Endothelial cell of umbilical vein (primary cell): ENCODE results near the gene ELP4. TPM values are rescaled to one million over a fixed set of nuclear protein-coding genes. Genes with fewer than 3 reads are reported as not detected.

ENCODE experiments used
- BruUV-seq: library from RNA; stranded (reverse); fragments of 400-500 nt; replicated peaks from 2 replicates; lab custom pipeline; 2021; lab: Mats Ljungman, UMichigan
- CTCF ChIA-PET: fragments of 300-600, 350-600 bp; sonication (Branson Sonifier 250); formaldehyde crosslinking; loops from one replicate; lab custom pipeline; 2021; ENCODE audit warnings: antibody characterized with exemption, inconsistent platforms; lab: Charles Lee
- POLR2A ChIA-PET: fragments of 300-600, 350-600 bp; sonication (Branson Sonifier 250); formaldehyde crosslinking; loops from one replicate; lab custom pipeline; 2021; ENCODE audit warnings: antibody characterized with exemption, inconsistent platforms; lab: Charles Lee
- DNase-seq: peaks from one replicate; pipeline ENCODE4 v3.0.0-alpha.2; 2011; ENCODE audit warnings: low read depth, low spot score
- FAIRE-seq: peaks from 2 replicates; lab custom pipeline; 2011; peaks lifted over from hg19 to GRCh38; lab: Jason Lieb, UNC
- H2AFZ ChIP-seq: 2 replicates; pipeline ENCODE4 v1.6.0; 2012; ENCODE audit warnings: low read depth, low read length, control low read depth, inconsistent platforms
- H3K27ac ChIP-seq: 2 replicates; pipeline ENCODE4 v1.5.1; 2011; ENCODE audit warnings: low read depth, mild to moderate bottlenecking, control low read depth, low read length, moderate library complexity; ENCODE audit not compliant: insufficient read depth
- H3K27me3 ChIP-seq, 2 experiments: 2 replicates each; pipeline versions ENCODE4 v1.6.0 to v1.6.1; 2011; ENCODE audit warnings: low read length in 2 of 2, mixed read lengths in 1 of 2; ENCODE audit not compliant: control insufficient read depth in 2 of 2, insufficient read depth in 2 of 2
- H3K36me3 ChIP-seq, 2 experiments: 2 replicates in 1 of 2; 3 replicates in 1 of 2; pipeline ENCODE4 v1.5.1; 2011; ENCODE audit warnings: low read length in 2 of 2, mild to moderate bottlenecking in 1 of 2, moderate library complexity in 1 of 2; ENCODE audit not compliant: control insufficient read depth in 2 of 2, insufficient read depth in 2 of 2; ENCODE audit errors: extremely low read depth in 1 of 2
- H3K4me1 ChIP-seq: 3 replicates; pipeline ENCODE4 v1.5.1; 2011; ENCODE audit warnings: mild to moderate bottlenecking, low read length; ENCODE audit not compliant: control insufficient read depth, insufficient read depth; ENCODE audit errors: extremely low read depth
- H3K4me2 ChIP-seq: 2 replicates; pipeline ENCODE4 v1.6.1; 2011; ENCODE audit warnings: low read length, control low read depth, mixed read lengths; ENCODE audit not compliant: insufficient read depth
- H3K4me3 ChIP-seq, 3 experiments: fragments of 200-600 bp in 1 of 3; sonication (generic), shearing (Covaris generic) in 1 of 3; replicated peaks in 1 of 3; 2 replicates each; pipeline ENCODE4 v1.5.1; 2011 to 2016; ENCODE audit warnings: control low read depth in 3 of 3, low read length in 3 of 3, mild to moderate bottlenecking in 2 of 3, inconsistent platforms in 1 of 3, low read depth in 1 of 3, moderate library complexity in 1 of 3; ENCODE audit not compliant: insufficient read depth in 1 of 3
- H3K79me2 ChIP-seq: 2 replicates; pipeline ENCODE4 v1.6.0; 2012; ENCODE audit warnings: low read length, inconsistent platforms; ENCODE audit not compliant: control insufficient read depth, insufficient read depth
- H3K9ac ChIP-seq: replicated peaks from 2 replicates; pipeline ENCODE3; 2011; ENCODE audit warnings: low read length, control low read depth; ENCODE audit not compliant: insufficient read depth; ENCODE audit errors: extremely low read depth
- H3K9me1 ChIP-seq: replicated peaks from 3 replicates; pipeline ENCODE4 v1.6.0; 2011; ENCODE audit warnings: mild to moderate bottlenecking, low read length; ENCODE audit not compliant: control insufficient read depth, insufficient read depth; ENCODE audit errors: extremely low read depth
- H3K9me3 ChIP-seq: replicated peaks from 2 replicates; pipeline ENCODE4 v1.5.1; 2012; ENCODE audit warnings: low read length, inconsistent platforms; ENCODE audit not compliant: control insufficient read depth, insufficient read depth
- H4K20me1 ChIP-seq: replicated peaks from 2 replicates; pipeline ENCODE3; 2011; ENCODE audit warnings: mild to moderate bottlenecking, low read length; ENCODE audit not compliant: control insufficient read depth, insufficient read depth; ENCODE audit errors: extremely low read depth
- EZH2 ChIP-seq: IDR thresholded peaks from 2 replicates; pipeline ENCODE4 v1.6.1; 2012; ENCODE audit warnings: borderline replicate concordance, low read depth, mild to moderate bottlenecking, moderate library complexity, low read length, inconsistent platforms; ENCODE audit not compliant: severe bottlenecking
- FOS ChIP-seq: IDR thresholded peaks from 2 replicates; pipeline ENCODE4 v1.6.1; 2011; ENCODE audit warnings: mild to moderate bottlenecking, low read length, moderate library complexity, borderline replicate concordance; ENCODE audit not compliant: insufficient read depth
- GATA2 ChIP-seq: IDR thresholded peaks from 2 replicates; pipeline ENCODE4 v1.7.0; 2011; ENCODE audit warnings: low read depth, mild to moderate bottlenecking, moderate library complexity, mixed read lengths, low read length; ENCODE audit not compliant: insufficient read length, insufficient read depth
- JUN ChIP-seq: IDR thresholded peaks from 2 replicates; pipeline ENCODE4 v1.6.1; 2011; ENCODE audit warnings: borderline replicate concordance, low read depth; ENCODE audit not compliant: insufficient read length, insufficient read depth
- MYC ChIP-seq: IDR thresholded peaks from one replicate; pipeline ENCODE4 v1.6.1; 2011; ENCODE audit warnings: mild to moderate bottlenecking, low read depth, low read length
- POLR2A ChIP-seq: IDR thresholded peaks from 2 replicates; pipeline ENCODE4 v1.6.1; 2012; ENCODE audit warnings: low read depth, mild to moderate bottlenecking, control low read depth, low read length
- POLR2AphosphoS5 ChIP-seq: IDR thresholded peaks from 2 replicates; pipeline ENCODE4 v1.6.1; 2012; ENCODE audit warnings: low read depth, mild to moderate bottlenecking, control low read depth, low read length, moderate library complexity; ENCODE audit not compliant: insufficient read depth
- dilution Hi-C: fragments of 300-500 bp; cut with MboI; formaldehyde crosslinking; loops from one replicate; pipeline ENCODE4 v1.15.0; 2019; ENCODE audit warnings: low sequenced_read_pairs; ENCODE audit not compliant: extremely low pct_ligation_motif_present
- intact Hi-C: fragments of 100-400 bp; cut with micrococcal nuclease; formaldehyde crosslinking; loops from one replicate; pipeline ENCODE4 v1.10.0; 2022
- polyA plus RNA-seq, 4 experiments: library from polyadenylated mRNA; depleted of rRNA in 3 of 4; stranded (reverse) in 3 of 4; unstranded in 1 of 4; fragments of >200 nt; gene quantifications; 2 replicates each; pipeline versions ENCODE4 v1.2.1 to v1.2.3, GENCODE V29; 2011 to 2012; ENCODE audit warnings: missing spikeins in 1 of 4
- total RNA-seq: library from RNA; stranded (reverse); gene quantifications from 2 replicates; pipeline ENCODE4 v1.2.3, GENCODE V29; 2021
- TF ChIP-seq, protein P1 (sequence below), 2 donors: IDR thresholded peaks; 1 replicate in 1 of 2; 2 replicates in 1 of 2; pipeline ENCODE4 v1.5.1; 2011; ENCODE audit warnings: low read length in 2 of 2, mild to moderate bottlenecking in 2 of 2, moderate library complexity in 2 of 2, control low read depth in 1 of 2, inconsistent platforms in 1 of 2, low read depth in 1 of 2; ENCODE audit not compliant: insufficient read depth in 1 of 2; ENCODE audit errors: extremely low read depth in 1 of 2
- TF ChIP-seq, protein P2 (sequence below): IDR thresholded peaks from 2 replicates; pipeline ENCODE4 v1.6.1; 2011; ENCODE audit not compliant: insufficient read depth, insufficient read length

The ELP4 gene
- total and polyA plus RNA-seq, 2 donors (not counting 3 experiments of a cell fraction or from before 2014, with no cell fraction given), result 11.6 to 16.3 TPM

DNA sequence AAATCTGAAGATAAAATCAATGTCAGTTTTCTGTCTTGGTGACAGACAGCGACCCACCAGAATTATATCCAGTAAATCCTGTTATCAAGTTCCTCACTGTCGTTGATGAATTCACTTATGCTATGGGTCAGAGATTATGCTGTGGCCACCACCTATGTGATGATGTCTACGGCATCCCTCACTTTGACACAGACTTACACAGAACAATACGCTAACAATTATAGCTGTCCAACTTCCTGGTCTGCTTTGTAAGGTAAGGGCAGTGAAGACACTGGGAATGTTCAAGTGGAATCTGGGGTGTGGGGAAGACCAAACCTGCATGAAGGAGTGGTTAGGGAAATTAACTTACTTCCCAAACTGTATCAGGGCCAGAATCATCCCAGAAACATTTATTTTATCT lies 320.8 kb downstream of the ELP4 start:
- Histone ChIP-seq H2AFZ (no peak overlapping the region), H4K20me1 (no peaks in the 10 kb centered on the region), H3K9me1 (no peaks in the 10 kb centered on the region), H3K27me3 (peaks cover 59 to 74% of the 10 kb centered on the region in 2 experiments), H3K4me3 (no peak overlapping the region), H3K36me3 (no peaks in the 10 kb centered on the region), H3K9ac (no peak overlapping the region), H3K27ac (no peak overlapping the region), H3K4me2 (no peak overlapping the region), H3K9me3 (no peaks in the 10 kb centered on the region), H3K4me1 (peaks cover 3% of the 10 kb centered on the region), H3K79me2 (no peaks in the 10 kb centered on the region)
- ChIA-PET POLR2A (no interaction called here), CTCF (no interaction called here)
- dilution Hi-C loops (no loop called here), intact Hi-C loops (no loop called here)
- FAIRE-seq, result no peak
- no peak for DNase-seq
- TF ChIP-seq FOS (no peak), JUN (no peak), GATA2 (no peak), MYC (no peak), POLR2AphosphoS5 (no peak), EZH2 (no peak), POLR2A (no peak)
- TF ChIP-seq, protein P1, sequence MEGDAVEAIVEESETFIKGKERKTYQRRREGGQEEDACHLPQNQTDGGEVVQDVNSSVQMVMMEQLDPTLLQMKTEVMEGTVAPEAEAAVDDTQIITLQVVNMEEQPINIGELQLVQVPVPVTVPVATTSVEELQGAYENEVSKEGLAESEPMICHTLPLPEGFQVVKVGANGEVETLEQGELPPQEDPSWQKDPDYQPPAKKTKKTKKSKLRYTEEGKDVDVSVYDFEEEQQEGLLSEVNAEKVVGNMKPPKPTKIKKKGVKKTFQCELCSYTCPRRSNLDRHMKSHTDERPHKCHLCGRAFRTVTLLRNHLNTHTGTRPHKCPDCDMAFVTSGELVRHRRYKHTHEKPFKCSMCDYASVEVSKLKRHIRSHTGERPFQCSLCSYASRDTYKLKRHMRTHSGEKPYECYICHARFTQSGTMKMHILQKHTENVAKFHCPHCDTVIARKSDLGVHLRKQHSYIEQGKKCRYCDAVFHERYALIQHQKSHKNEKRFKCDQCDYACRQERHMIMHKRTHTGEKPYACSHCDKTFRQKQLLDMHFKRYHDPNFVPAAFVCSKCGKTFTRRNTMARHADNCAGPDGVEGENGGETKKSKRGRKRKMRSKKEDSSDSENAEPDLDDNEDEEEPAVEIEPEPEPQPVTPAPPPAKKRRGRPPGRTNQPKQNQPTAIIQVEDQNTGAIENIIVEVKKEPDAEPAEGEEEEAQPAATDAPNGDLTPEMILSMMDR (IDR thresholded peaks at IDR 0.05; ENCODE audit: extremely low read depth in 1 of 2, insufficient read depth in 1 of 2, low read depth in 1 of 2, low read length in 2 of 2), result no peak
- TF ChIP-seq, protein P2, sequence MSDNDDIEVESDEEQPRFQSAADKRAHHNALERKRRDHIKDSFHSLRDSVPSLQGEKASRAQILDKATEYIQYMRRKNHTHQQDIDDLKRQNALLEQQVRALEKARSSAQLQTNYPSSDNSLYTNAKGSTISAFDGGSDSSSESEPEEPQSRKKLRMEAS, result no peak
- BruUV-seq, result no TSS peak
